Kidney (tissue), 14 donors: ENCODE data around the gene CDKN2B. TPM values are rescaled to one million over a fixed set of nuclear protein-coding genes. Genes with fewer than 3 reads are reported as not detected.

Experiments used
- DNase-seq, 5 donors: peaks; one replicate each; pipeline ENCODE4 v3.0.0-alpha.2; 2013 to 2020
- FAIRE-seq: peaks from 2 replicates; lab custom pipeline; 2012; peaks lifted over from hg19 to GRCh38; lab: Jason Lieb, UNC
- H3K27ac ChIP-seq, 2 donors: one replicate each; pipeline ENCODE4 v1.7.0; 2013; ENCODE audit warnings: low read depth in 2 of 2, low read length in 2 of 2, inconsistent platforms in 1 of 2
- H3K27me3 ChIP-seq: one replicate; pipeline ENCODE4 v1.7.1; 2013; ENCODE audit warnings: low read length, inconsistent platforms; ENCODE audit not compliant: control insufficient read depth, insufficient read depth
- H3K36me3 ChIP-seq, 3 donors: one replicate each; pipeline versions ENCODE4 v1.7.0 to v1.7.1; 2013; ENCODE audit warnings: low read length in 3 of 3, control low read depth in 1 of 3, inconsistent platforms in 1 of 3; ENCODE audit not compliant: insufficient read depth in 3 of 3, control insufficient read depth in 2 of 3
- H3K4me1 ChIP-seq, 3 donors: one replicate each; pipeline versions ENCODE4 v1.7.0 to v1.7.1; 2013; ENCODE audit warnings: low read length in 3 of 3, inconsistent platforms in 1 of 3, low read depth in 1 of 3; ENCODE audit not compliant: control insufficient read depth in 2 of 3, insufficient read depth in 2 of 3
- H3K4me3 ChIP-seq, 3 donors: one replicate each; pipeline versions ENCODE4 v1.7.0 to v1.8.1; 2013; ENCODE audit warnings: low read length in 3 of 3, control low read depth in 1 of 3, inconsistent platforms in 1 of 3
- H3K9ac ChIP-seq, 3 donors: one replicate each; pipeline versions ENCODE4 v1.7.0 to v1.7.1; 2013; ENCODE audit warnings: low read length in 3 of 3, control low read depth in 1 of 3, inconsistent platforms in 1 of 3
- H3K9me3 ChIP-seq, 3 donors: one replicate each; pipeline versions ENCODE4 v1.7.0 to v1.7.1; 2013; ENCODE audit warnings: low read length in 3 of 3, control low read depth in 1 of 3, inconsistent platforms in 1 of 3; ENCODE audit not compliant: control insufficient read depth in 2 of 3, insufficient read depth in 1 of 3
- intact Hi-C: fragments of 100-400 bp; cut with DNase I; formaldehyde crosslinking; loops from one replicate; pipeline ENCODE4 v1.11.1; 2022
- polyA plus RNA-seq: library from polyadenylated mRNA; stranded (reverse); fragments of 350-450 nt; fragmentation: Illumina TruSeq; extraction: RNeasy Lipid Tissue Mini Kit (QIAGEN cat#74804); gene quantifications from one replicate; pipeline ENCODE4 v1.2.3, GENCODE V29; 2014; ENCODE audit warnings: low read depth, low replicate concordance; ENCODE audit not compliant: insufficient read depth
- total RNA-seq: library from RNA; stranded (reverse); fragmentation: NEBNext Ultra II Directional; extraction: Animal tissue kit (Norgen Biotek cat#: 25700); gene quantifications from one replicate; pipeline ENCODE4 v1.2.1, GENCODE V29; 2021
- TF ChIP-seq, protein P1 (sequence below): IDR thresholded peaks from 3 replicates; pipeline ENCODE4 v1.5.1; 2012; ENCODE audit warnings: mild to moderate bottlenecking, moderate library complexity, borderline replicate concordance; ENCODE audit not compliant: insufficient read depth; ENCODE audit errors: extremely low read depth
- donor health status: control.
- donor health status: control.
- donor health status: control.
- donor health status: control.
- donor health status: control.
- donor health status: DM: yes; HTN: yes; CAD: no.
- donor health status: Normal renal cell carcinoma (clear cell type).

CDKN2B gene
- total and polyA plus RNA-seq, 2 donors from 2014 or later: 0.30 to 1.8 TPM

DNA sequence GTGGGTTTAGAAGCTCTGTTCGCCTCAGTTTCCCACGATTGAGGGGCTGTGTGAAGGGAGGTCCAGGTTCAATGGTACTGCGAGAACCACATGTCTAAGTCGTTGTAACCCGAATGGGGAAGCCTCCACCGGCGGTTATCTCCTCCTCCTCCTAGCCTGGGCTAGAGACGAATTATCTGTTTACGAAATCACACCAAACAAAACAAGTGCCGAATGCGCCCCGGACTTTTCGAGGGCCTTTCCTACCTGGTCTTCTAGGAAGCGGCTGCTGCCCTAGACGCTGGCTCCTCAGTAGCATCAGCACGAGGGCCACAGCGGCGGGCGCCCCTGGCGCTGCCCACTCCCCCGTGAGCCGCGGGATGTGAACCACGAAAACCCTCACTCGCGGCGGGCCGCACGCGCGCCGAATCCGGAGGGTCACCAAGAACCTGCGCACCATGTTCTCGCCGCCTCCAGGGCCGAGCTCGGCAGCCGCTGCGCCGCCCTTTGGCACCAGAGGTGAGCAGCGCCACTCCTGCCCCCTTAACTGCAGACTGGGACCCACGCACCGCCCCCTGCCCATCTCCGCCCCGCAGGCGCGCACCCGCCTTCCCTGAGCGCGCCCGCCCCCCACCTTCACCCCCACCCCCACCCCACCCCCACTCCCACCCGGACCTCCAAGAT is 15.1 kb downstream of the CDKN2B start, which contains the start of gene CDKN2A:
Gene CDKN2A (minus strand): TSS at position 500 of the 663 bp plus-strand sequence.
- TF ChIP-seq, protein P1, sequence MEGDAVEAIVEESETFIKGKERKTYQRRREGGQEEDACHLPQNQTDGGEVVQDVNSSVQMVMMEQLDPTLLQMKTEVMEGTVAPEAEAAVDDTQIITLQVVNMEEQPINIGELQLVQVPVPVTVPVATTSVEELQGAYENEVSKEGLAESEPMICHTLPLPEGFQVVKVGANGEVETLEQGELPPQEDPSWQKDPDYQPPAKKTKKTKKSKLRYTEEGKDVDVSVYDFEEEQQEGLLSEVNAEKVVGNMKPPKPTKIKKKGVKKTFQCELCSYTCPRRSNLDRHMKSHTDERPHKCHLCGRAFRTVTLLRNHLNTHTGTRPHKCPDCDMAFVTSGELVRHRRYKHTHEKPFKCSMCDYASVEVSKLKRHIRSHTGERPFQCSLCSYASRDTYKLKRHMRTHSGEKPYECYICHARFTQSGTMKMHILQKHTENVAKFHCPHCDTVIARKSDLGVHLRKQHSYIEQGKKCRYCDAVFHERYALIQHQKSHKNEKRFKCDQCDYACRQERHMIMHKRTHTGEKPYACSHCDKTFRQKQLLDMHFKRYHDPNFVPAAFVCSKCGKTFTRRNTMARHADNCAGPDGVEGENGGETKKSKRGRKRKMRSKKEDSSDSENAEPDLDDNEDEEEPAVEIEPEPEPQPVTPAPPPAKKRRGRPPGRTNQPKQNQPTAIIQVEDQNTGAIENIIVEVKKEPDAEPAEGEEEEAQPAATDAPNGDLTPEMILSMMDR: no peak
- FAIRE-seq (no peak), DNase-seq (peak in 3 of 5 donors; percentile 35 to 83 (median 66))
- H3K4me1 ChIP-seq: peaks cover 0 to 12% (median 0%) of the 10 kb centered on the region in 3 donors
- peak within 1 kb of the TSS; percentile 7 to 46 (median 37) for H3K9ac ChIP-seq
- peak within 1 kb of the TSS in 1 of 2 donors; percentile 73 for H3K27ac ChIP-seq
- intact Hi-C loops: no loop called here
- peaks cover 64% of the 10 kb centered on the region for H3K27me3 ChIP-seq
- H3K36me3 ChIP-seq: no peaks in the 10 kb centered on the region
- peak within 1 kb of the TSS; percentile 49 to 75 (median 62) for H3K4me3 ChIP-seq
- no peaks in the 10 kb centered on the region for H3K9me3 ChIP-seq

DNA sequence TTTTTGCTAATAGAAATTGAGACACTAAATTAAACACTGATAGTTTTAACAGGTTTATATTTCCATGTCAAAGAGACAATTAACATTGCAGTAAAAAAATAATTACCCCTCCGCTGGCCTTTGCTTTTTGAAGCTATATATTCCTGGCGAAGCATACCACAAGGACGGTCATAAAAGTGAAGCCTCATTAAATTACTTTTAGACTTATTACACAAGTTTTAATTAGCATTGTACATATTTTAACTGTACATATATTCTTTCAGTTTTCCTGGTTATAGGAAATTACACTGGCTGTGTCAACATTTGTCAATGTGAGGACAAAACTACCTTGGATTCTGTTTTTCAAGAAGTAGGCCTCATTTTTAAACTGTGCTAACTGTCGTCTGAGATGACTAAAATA is 16.1 kb downstream of the CDKN2B start:
- Histone ChIP-seq H3K27me3 (peaks cover 70% of the 10 kb centered on the region), H3K4me1 (peaks cover 0 to 12% (median 0%) of the 10 kb centered on the region in 3 donors), H3K9ac (no peak overlapping the region), H3K27ac (no peak overlapping the region), H3K36me3 (no peaks in the 10 kb centered on the region), H3K4me3 (no peak overlapping the region), H3K9me3 (no peaks in the 10 kb centered on the region)
- intact Hi-C loops: no loop called here
- TF ChIP-seq, protein P1: no peak
- DNase-seq (no peak), FAIRE-seq (no peak)

DNA sequence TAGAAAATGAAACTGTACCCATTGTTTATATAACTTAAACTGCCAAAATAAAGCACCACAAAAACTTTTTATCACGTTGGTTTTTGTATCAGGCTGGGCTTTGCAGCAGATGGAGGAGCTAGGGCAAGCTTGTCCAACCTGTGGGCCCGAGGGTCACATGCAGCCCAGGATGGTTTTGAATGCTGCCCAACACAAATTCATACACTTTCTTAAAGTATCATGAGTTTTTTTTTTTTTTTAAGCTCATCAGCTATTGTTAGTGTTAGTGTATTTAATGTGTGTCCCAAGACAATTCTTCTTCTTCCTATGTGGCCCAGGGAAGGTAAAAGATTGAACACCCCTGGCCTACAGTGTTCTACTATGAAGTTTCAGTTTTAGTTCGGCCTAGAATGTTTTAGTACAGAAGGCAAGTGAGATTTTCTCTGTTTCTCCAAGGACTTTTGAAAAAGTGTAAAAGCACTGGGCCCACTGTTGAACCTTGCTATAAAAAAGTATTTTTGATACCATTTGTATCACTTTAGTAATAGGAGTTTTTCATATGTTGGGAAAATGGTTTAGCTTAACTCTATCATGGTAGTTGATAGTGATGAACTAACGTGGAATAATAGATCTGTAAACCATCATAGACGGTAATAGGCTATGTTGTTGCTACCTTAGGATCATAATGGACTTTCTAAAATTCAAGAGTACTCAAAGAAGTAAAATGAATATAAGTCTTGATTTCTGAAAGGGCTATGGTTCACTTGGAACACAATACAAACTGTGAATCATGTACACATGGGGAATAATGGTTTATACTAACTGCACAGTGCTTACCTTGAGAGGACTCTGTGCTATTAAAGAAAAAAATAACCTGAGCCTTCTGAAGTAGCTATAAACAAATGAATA is 17.8 kb downstream of the CDKN2B start:
- Histone ChIP-seq H3K27me3 (peaks cover 66% of the 10 kb centered on the region), H3K4me3 (no peak overlapping the region), H3K27ac (no peak overlapping the region), H3K9ac (no peak overlapping the region), H3K9me3 (no peaks in the 10 kb centered on the region), H3K36me3 (no peaks in the 10 kb centered on the region), H3K4me1 (peaks cover 0 to 12% (median 0%) of the 10 kb centered on the region in 3 donors)
- TF ChIP-seq, protein P1: no peak
- no peak for DNase-seq
- no peak for FAIRE-seq
- intact Hi-C loops: no loop called here
